AG09319 (cell line): ENCODE measurements around the gene PLA2G2C.

ENCODE experiments used
- DNase-seq: peaks from one replicate; pipeline ENCODE4 v3.0.0-alpha.2; 2010; ENCODE audit warnings: low read depth; ENCODE audit errors: extremely low read depth
- CTCF ChIP-seq: IDR thresholded peaks from 2 replicates; pipeline ENCODE4 v1.5.1; 2011; ENCODE audit warnings: low read depth, mild to moderate bottlenecking, inconsistent platforms, low read length, moderate library complexity

Gene PLA2G2C

GRCh38 chr1:20212685-20213331 lies 26.5 kb upstream of the PLA2G2C start:
- TF ChIP-seq CTCF: peak; percentile 83
- peak; percentile 18 for DNase-seq

DNA sequence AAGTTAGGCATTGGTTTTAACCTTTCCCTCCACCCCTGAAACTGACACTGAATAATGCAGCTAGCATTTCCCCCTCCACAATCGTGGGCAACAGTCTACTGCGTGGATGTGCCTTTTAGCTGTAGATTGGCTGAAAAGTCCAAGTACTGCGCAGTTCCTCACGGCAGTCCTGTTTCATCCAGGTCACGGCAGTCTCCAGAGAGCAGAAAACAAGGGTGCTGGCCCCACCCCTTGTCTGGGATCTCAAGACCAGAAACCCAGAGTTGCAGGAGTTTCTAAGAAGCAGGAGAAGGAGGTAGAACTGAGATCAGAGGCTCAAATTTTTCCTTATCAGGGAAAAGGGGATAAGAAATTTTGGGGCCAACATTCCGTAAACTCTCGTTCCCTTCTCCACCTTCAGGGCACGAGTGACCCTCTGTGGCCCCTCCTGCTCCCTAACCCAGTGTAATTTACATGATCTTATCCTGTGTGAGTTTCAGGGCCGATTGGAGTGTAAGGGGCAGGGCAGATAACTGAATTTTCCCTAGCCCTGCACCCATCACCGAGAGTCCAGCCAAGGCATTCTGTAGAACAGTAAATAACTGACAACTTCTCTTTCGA lies 25.9 kb upstream of the PLA2G2C start:
- no peak for TF ChIP-seq CTCF
- DNase-seq: no peak

DNA sequence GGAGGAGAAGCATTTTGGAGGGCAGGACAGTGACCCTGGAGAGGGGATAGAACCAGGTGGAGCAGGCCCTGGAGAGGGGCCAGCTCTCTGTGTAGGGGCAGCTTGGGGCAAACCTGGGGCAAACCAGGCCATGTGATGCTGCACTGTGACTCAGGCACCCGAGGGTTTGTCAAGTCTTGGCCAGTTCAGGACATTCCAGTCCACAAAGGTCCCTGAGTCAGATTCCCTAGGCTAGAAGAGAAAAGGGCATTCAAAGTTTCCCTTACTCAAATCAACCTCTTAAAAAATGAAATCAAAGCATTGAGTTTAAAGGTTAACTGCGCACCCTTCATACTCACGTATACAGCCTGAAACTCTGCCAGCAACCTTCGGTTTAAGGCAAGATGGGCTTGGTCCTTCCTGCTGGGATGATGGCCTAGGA lies 25.2 kb upstream of the PLA2G2C start:
- no peak for TF ChIP-seq CTCF
- DNase-seq: no peak

DNA sequence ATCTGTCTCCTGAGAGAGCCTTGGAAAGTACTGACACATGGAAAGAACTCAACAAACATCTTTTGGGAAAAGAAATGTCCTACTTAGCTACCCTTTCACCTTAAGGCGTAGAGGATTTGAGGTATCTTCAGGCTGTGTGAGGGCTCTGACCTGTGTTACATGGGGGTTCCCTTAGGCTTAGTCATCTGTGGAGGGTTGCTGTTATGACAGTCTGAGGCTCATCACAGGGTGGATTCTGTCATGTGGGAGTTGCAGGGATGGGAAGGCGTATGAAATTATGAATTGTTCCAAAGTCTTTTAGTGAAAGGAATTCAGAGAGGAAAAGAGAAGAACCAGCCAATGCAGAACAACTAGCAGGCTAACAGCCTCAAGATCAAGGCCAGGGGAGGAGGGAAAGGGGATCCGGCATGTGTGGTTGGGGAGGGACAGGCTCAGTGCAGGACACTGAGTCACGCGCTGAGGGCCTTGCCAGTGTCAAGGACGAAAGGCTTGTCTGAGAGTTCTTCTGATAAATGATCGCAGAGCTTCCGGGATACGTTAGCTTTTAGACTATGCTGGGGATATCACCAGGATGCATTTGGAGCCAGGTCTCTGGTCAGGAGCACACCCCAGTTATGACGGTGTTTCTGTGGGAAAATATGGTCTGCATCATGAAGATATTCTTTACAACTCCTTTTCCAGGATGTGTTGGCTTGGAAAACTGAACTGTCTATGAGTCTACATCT lies 24.6 kb upstream of the PLA2G2C start:
- no peak for DNase-seq
- no peak for TF ChIP-seq CTCF

DNA sequence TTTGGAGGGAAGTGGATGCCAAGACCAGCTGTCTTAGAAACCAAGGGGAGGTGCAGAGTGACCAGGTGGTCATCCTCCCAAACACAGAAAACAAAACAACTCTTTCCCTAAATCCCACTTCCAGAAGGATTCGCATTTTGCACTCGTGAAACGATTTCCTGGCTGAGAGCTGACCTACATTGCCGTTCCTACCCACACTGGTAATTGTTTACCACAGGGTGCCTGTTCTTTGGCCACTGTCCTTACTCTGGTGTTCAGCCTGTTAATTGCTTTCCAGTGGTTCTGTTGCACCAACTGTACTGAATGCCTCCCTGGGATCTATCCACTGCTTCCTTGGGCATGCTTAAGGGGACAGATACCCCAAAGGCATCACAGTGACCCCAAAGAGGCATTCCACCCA lies 23.2 kb upstream of the PLA2G2C start:
- TF ChIP-seq CTCF: no peak
- no peak for DNase-seq

DNA sequence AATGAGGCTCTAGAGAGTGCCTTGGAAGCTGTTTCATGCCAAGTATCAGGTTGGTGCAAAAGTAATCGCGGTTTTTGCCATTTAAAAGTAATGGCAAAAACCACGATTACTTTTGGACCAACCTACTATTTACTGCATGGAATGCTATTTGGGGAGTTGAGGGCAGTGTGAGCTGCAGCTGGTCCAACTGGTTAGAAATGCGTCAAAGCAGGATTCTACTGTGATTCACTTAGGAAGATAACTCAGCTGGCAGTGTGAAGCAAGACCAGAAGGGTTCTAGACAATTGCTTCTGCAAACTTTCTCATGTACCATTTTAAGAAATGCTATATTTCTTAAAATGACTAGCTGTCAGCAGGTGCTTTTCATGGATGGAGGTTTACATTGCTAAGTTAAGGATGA lies 21.2 kb upstream of the PLA2G2C start:
- no peak for DNase-seq
- no peak for TF ChIP-seq CTCF

DNA sequence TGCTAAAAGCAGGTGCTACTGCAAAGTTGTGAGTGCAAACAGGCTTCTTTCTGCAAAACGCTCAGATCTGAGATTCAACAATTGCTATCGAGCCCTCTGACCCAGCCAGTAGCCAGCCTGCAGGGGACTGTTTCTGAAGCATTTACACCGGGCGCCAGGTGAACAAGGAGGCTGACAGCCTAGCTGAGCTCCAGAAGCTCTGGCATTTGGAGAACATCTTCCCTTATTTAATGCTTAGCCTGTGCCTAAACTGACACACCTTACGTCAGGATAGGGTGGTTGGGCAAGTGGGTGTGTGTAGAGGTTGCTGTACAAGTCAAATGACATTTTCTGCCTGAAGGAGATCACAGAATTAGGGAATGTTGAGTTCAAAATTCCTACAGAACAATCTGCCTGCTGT lies 15.8 kb upstream of the PLA2G2C start:
- no peak for TF ChIP-seq CTCF
- DNase-seq: no peak
